Neural cell (in vitro differentiated cells): ENCODE results near the gene AMELX.

Experiments
- EZH2 ChIP-seq: fragments of 200-600, 300-800 bp; shearing (Covaris generic), sonication (generic); IDR thresholded peaks from 2 replicates; pipeline ENCODE4 v1.6.1; 2014; ENCODE audit warnings: antibody characterized with exemption, low read length, borderline replicate concordance, mild to moderate bottlenecking; ENCODE audit not compliant: insufficient read depth, poor library complexity, severe bottlenecking
- MXI1 ChIP-seq: fragments of 450-650 bp; conservative IDR thresholded peaks from 2 replicates; pipeline ENCODE4 v1.6.1; 2014; ENCODE audit warnings: antibody characterized with exemption, mild to moderate bottlenecking; ENCODE audit not compliant: poor library complexity, severe bottlenecking
- POLR2AphosphoS5 ChIP-seq: IDR thresholded peaks from 2 replicates; pipeline ENCODE4 v1.6.1; 2012
- RAD21 ChIP-seq: fragments of 450-650 bp; conservative IDR thresholded peaks from 2 replicates; pipeline ENCODE4 v1.6.1; 2014; ENCODE audit warnings: antibody characterized with exemption, mild to moderate bottlenecking, moderate library complexity
- SMC3 ChIP-seq: fragments of 450-650 bp; conservative IDR thresholded peaks from 2 replicates; pipeline ENCODE4 v1.6.1; 2014; ENCODE audit warnings: antibody characterized with exemption, mild to moderate bottlenecking, moderate library complexity; ENCODE audit not compliant: poor library complexity
- TAF1 ChIP-seq: IDR thresholded peaks from 2 replicates; pipeline ENCODE4 v1.6.1; 2012; ENCODE audit warnings: low read depth
- TF ChIP-seq, protein P1 (sequence below): fragments of 450-650 bp; IDR thresholded peaks from 2 replicates; pipeline ENCODE4 v1.5.1; 2014; ENCODE audit warnings: antibody characterized with exemption, mild to moderate bottlenecking, moderate library complexity; ENCODE audit not compliant: poor library complexity, severe bottlenecking
- TF ChIP-seq, protein P2 (sequence below): IDR thresholded peaks from 2 replicates; pipeline ENCODE4 v1.6.1; 2012; ENCODE audit warnings: borderline replicate concordance

DNA sequence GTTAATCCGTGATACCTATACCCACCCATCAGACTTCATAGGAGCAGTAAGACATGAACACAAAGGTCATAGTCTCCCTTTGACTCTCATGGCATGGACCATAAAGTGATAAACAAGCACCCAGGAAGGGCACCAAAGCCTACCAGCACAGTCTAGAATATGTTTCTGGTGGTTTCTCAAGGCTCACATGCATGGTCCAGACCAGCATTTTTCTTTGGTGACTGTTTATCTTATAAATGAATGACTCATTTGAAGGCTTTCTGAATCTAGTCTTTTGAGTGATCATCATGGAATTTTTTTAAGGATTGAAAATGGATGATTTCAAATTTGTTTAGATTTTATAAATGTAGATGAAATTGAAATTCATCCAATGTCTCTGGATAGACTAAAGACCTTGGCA lies 32.0 kb upstream of the AMELX start:
- TF ChIP-seq, protein P1, sequence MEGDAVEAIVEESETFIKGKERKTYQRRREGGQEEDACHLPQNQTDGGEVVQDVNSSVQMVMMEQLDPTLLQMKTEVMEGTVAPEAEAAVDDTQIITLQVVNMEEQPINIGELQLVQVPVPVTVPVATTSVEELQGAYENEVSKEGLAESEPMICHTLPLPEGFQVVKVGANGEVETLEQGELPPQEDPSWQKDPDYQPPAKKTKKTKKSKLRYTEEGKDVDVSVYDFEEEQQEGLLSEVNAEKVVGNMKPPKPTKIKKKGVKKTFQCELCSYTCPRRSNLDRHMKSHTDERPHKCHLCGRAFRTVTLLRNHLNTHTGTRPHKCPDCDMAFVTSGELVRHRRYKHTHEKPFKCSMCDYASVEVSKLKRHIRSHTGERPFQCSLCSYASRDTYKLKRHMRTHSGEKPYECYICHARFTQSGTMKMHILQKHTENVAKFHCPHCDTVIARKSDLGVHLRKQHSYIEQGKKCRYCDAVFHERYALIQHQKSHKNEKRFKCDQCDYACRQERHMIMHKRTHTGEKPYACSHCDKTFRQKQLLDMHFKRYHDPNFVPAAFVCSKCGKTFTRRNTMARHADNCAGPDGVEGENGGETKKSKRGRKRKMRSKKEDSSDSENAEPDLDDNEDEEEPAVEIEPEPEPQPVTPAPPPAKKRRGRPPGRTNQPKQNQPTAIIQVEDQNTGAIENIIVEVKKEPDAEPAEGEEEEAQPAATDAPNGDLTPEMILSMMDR = no peak
- no peak for TF ChIP-seq TAF1
- TF ChIP-seq, protein P2, sequence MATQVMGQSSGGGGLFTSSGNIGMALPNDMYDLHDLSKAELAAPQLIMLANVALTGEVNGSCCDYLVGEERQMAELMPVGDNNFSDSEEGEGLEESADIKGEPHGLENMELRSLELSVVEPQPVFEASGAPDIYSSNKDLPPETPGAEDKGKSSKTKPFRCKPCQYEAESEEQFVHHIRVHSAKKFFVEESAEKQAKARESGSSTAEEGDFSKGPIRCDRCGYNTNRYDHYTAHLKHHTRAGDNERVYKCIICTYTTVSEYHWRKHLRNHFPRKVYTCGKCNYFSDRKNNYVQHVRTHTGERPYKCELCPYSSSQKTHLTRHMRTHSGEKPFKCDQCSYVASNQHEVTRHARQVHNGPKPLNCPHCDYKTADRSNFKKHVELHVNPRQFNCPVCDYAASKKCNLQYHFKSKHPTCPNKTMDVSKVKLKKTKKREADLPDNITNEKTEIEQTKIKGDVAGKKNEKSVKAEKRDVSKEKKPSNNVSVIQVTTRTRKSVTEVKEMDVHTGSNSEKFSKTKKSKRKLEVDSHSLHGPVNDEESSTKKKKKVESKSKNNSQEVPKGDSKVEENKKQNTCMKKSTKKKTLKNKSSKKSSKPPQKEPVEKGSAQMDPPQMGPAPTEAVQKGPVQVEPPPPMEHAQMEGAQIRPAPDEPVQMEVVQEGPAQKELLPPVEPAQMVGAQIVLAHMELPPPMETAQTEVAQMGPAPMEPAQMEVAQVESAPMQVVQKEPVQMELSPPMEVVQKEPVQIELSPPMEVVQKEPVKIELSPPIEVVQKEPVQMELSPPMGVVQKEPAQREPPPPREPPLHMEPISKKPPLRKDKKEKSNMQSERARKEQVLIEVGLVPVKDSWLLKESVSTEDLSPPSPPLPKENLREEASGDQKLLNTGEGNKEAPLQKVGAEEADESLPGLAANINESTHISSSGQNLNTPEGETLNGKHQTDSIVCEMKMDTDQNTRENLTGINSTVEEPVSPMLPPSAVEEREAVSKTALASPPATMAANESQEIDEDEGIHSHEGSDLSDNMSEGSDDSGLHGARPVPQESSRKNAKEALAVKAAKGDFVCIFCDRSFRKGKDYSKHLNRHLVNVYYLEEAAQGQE = no peak
- no peak for TF ChIP-seq POLR2AphosphoS5
- TF ChIP-seq EZH2 = no peak
- no peak for TF ChIP-seq RAD21
- no peak for TF ChIP-seq MXI1
- no peak for TF ChIP-seq SMC3
